ENCODE results near the gene DLK2. TPM values are rescaled to one million over a fixed set of nuclear protein-coding genes. Genes with fewer than 3 reads are reported as not detected.

The DLK2 gene
- total and polyA plus RNA-seq, 2 of the 13 experiments (the other 11 are each of a cell fraction or from before 2014, with no cell fraction given) = 1.2 to 3.8 TPM

DNA sequence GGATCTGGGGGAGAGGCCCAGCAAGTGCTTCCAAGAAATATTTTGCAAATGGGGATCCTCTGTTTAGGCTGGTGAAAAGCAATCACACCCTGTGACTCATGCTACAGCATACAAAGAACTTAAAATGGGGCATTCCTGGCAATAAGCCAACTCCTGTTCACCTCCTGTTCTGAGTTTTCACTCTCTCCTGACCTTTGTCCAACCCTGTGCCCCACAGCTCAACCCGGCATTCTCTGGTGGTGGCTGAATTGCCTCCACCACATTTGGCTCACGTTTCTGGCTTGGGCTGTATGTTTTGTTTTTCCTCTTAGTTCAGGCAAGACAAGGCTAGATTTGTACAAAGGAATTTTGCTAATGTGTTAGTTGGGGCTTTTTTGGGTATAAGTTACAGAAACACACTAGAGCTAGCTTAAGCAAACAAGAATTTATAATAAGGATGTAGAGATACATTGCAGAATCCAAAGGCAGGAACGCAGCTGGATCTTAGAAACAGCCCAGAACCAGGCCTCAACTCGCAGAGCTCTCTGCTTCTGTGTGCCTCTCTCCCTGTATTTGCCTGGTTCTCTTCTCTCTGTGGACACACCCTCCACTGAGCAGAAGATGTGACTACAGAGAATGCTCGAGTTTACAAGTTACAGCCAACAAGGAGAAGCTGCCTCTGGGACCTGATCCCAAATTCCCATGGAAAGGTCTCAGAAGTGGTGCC lies 18.6 kb downstream of the DLK2 start (continued):
- TF ChIP-seq, protein P1, sequence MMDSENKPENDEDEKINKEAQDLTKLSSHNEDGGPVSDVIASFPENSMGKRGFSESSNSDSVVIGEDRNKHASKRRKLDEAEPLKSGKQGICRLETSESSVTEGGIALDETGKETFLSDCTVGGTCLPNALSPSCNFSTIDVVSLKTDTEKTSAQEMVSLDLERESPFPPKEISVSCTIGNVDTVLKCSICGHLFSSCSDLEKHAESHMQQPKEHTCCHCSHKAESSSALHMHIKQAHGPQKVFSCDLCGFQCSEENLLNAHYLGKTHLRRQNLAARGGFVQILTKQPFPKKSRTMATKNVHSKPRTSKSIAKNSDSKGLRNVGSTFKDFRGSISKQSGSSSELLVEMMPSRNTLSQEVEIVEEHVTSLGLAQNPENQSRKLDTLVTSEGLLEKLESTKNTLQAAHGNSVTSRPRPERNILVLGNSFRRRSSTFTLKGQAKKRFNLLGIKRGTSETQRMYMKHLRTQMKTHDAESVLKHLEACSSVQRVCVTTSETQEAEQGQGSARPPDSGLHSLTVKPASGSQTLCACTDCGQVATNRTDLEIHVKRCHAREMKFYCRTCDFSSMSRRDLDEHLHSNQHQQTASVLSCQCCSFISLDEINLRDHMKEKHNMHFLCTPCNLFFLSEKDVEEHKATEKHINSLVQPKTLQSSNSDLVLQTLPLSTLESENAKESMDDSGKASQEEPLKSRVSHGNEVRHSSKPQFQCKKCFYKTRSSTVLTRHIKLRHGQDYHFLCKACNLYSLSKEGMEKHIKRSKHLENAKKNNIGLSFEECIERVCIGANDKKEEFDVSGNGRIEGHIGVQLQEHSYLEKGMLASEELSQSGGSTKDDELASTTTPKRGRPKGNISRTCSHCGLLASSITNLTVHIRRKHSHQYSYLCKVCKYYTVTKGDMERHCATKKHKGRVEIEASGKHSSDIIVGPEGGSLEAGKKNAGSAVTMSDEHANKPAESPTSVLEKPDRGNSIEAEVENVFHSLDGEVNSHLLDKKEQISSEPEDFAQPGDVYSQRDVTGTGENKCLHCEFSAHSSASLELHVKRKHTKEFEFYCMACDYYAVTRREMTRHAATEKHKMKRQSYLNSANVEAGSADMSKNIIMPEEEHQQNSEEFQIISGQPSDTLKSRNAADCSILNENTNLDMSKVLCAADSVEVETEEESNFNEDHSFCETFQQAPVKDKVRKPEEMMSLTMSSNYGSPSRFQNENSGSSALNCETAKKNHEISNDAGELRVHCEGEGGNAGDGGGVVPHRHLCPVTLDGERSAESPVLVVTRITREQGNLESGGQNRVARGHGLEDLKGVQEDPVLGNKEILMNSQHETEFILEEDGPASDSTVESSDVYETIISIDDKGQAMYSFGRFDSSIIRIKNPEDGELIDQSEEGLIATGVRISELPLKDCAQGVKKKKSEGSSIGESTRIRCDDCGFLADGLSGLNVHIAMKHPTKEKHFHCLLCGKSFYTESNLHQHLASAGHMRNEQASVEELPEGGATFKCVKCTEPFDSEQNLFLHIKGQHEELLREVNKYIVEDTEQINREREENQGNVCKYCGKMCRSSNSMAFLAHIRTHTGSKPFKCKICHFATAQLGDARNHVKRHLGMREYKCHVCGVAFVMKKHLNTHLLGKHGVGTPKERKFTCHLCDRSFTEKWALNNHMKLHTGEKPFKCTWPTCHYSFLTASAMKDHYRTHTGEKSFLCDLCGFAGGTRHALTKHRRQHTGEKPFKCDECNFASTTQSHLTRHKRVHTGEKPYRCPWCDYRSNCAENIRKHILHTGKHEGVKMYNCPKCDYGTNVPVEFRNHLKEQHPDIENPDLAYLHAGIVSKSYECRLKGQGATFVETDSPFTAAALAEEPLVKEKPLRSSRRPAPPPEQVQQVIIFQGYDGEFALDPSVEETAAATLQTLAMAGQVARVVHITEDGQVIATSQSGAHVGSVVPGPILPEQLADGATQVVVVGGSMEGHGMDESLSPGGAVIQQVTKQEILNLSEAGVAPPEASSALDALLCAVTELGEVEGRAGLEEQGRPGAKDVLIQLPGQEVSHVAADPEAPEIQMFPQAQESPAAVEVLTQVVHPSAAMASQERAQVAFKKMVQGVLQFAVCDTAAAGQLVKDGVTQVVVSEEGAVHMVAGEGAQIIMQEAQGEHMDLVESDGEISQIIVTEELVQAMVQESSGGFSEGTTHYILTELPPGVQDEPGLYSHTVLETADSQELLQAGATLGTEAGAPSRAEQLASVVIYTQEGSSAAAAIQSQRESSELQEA (CRISPR knock-in tag; IDR thresholded peaks at IDR 0.05; ENCODE audit: not compliant biosample characterization) = no peak
- TF ChIP-seq, protein P2, sequence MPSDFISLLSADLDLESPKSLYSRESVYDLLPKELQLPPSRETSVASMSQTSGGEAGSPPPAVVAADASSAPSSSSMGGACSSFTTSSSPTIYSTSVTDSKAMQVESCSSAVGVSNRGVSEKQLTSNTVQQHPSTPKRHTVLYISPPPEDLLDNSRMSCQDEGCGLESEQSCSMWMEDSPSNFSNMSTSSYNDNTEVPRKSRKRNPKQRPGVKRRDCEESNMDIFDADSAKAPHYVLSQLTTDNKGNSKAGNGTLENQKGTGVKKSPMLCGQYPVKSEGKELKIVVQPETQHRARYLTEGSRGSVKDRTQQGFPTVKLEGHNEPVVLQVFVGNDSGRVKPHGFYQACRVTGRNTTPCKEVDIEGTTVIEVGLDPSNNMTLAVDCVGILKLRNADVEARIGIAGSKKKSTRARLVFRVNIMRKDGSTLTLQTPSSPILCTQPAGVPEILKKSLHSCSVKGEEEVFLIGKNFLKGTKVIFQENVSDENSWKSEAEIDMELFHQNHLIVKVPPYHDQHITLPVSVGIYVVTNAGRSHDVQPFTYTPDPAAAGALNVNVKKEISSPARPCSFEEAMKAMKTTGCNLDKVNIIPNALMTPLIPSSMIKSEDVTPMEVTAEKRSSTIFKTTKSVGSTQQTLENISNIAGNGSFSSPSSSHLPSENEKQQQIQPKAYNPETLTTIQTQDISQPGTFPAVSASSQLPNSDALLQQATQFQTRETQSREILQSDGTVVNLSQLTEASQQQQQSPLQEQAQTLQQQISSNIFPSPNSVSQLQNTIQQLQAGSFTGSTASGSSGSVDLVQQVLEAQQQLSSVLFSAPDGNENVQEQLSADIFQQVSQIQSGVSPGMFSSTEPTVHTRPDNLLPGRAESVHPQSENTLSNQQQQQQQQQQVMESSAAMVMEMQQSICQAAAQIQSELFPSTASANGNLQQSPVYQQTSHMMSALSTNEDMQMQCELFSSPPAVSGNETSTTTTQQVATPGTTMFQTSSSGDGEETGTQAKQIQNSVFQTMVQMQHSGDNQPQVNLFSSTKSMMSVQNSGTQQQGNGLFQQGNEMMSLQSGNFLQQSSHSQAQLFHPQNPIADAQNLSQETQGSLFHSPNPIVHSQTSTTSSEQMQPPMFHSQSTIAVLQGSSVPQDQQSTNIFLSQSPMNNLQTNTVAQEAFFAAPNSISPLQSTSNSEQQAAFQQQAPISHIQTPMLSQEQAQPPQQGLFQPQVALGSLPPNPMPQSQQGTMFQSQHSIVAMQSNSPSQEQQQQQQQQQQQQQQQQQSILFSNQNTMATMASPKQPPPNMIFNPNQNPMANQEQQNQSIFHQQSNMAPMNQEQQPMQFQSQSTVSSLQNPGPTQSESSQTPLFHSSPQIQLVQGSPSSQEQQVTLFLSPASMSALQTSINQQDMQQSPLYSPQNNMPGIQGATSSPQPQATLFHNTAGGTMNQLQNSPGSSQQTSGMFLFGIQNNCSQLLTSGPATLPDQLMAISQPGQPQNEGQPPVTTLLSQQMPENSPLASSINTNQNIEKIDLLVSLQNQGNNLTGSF (CRISPR knock-in tag; IDR thresholded peaks at IDR 0.05) = no peak
- TF ChIP-seq, protein P3, sequence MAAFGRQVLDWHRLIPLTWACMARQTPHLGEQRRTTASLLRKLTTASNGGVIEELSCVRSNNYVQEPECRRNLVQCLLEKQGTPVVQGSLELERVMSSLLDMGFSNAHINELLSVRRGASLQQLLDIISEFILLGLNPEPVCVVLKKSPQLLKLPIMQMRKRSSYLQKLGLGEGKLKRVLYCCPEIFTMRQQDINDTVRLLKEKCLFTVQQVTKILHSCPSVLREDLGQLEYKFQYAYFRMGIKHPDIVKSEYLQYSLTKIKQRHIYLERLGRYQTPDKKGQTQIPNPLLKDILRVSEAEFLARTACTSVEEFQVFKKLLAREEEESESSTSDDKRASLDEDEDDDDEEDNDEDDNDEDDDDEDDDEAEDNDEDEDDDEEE (CRISPR knock-in tag; IDR thresholded peaks at IDR 0.05) = peak; percentile 77; the same call in 1 of the 2 replicates
- TF ChIP-seq, protein P4, sequence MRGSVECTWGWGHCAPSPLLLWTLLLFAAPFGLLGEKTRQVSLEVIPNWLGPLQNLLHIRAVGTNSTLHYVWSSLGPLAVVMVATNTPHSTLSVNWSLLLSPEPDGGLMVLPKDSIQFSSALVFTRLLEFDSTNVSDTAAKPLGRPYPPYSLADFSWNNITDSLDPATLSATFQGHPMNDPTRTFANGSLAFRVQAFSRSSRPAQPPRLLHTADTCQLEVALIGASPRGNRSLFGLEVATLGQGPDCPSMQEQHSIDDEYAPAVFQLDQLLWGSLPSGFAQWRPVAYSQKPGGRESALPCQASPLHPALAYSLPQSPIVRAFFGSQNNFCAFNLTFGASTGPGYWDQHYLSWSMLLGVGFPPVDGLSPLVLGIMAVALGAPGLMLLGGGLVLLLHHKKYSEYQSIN (CRISPR knock-in tag; IDR thresholded peaks at IDR 0.05; ENCODE audit: borderline replicate concordance) = no peak
- TF ChIP-seq ZNF337 (CRISPR knock-in tag; IDR thresholded peaks at IDR 0.05; ENCODE audit: borderline replicate concordance, low read depth) (no peak), ZNF317 (CRISPR knock-in tag; IDR thresholded peaks at IDR 0.05) (no peak), RBM39 (IDR thresholded peaks at IDR 0.05; ENCODE audit: low read depth, low read length, poor library complexity, severe bottlenecking) (no peak), AGO2 (optimal IDR thresholded peaks at IDR 0.05; ENCODE audit: low read depth, low read length) (no peak), ISX (CRISPR knock-in tag; conservative IDR thresholded peaks at IDR 0.05) (no peak; the same call in 1 of the 2 replicates), TCF7L2 (IDR thresholded peaks at IDR 0.05; ENCODE audit: low read depth, low read length) (no peak), ZNF883 (CRISPR knock-in tag; IDR thresholded peaks at IDR 0.05; ENCODE audit: not compliant biosample characterization) (no peak), KDM3A (CRISPR knock-in tag; IDR thresholded peaks at IDR 0.05; ENCODE audit: low read depth) (peak; percentile 63; the same call in 1 of the 2 replicates)
